ENCODE measurements around the gene GRIK2. TPM values are rescaled to one million over a fixed set of nuclear protein-coding genes. Genes with fewer than 3 reads are reported as not detected.

Gene GRIK2
- total and polyA plus RNA-seq, 2 donors (not counting 3 experiments of a cell fraction or from before 2014, with no cell fraction given): not detected

GRCh38 chr6:101783287-101783686 is 389.8 kb downstream of the GRIK2 start:
- Histone ChIP-seq H3K9me3 (replicated peaks; ENCODE audit: control insufficient read depth, insufficient read depth, low read length) (no peaks in the 10 kb centered on the region), H3K4me2 (ENCODE audit: insufficient read depth, low read length) (no peak overlapping the region), H3K4me3 (replicated peaks in 1 of 3; ENCODE audit: insufficient read depth in 1 of 3, low read depth in 1 of 3, low read length in 3 of 3) (no peak overlapping the region), H3K9ac (replicated peaks; ENCODE audit: extremely low read depth, insufficient read depth, low read length) (no peak overlapping the region), H3K9me1 (replicated peaks; ENCODE audit: control insufficient read depth, extremely low read depth, insufficient read depth, low read length) (no peaks in the 10 kb centered on the region), H3K36me3 (ENCODE audit: control insufficient read depth in 2 of 2, extremely low read depth in 1 of 2, insufficient read depth in 2 of 2, low read length in 2 of 2) (no peaks in the 10 kb centered on the region), H4K20me1 (replicated peaks; ENCODE audit: control insufficient read depth, extremely low read depth, insufficient read depth, low read length) (no peaks in the 10 kb centered on the region), H3K27ac (ENCODE audit: insufficient read depth, low read depth, low read length) (no peak overlapping the region), H3K4me1 (ENCODE audit: control insufficient read depth, extremely low read depth, insufficient read depth, low read length) (no peaks in the 10 kb centered on the region), H3K27me3 (ENCODE audit: control insufficient read depth in 2 of 2, insufficient read depth in 2 of 2, low read length in 2 of 2) (no peaks in the 10 kb centered on the region), H3K79me2 (ENCODE audit: control insufficient read depth, insufficient read depth, low read length) (no peaks in the 10 kb centered on the region), H2AFZ (ENCODE audit: low read depth, low read length) (no peak overlapping the region)
- FAIRE-seq (no peak), DNase-seq (ENCODE audit: low read depth, low spot score) (no peak)
- dilution Hi-C loops (cut with MboI; ENCODE audit: extremely low pct_ligation_motif_present, low sequenced_read_pairs): no loop called here
- intact Hi-C loops (cut with micrococcal nuclease): no loop called here
- no TSS peak for BruUV-seq (replicated peaks)
- ChIA-PET CTCF (no interaction called here), POLR2A (no interaction called here)
- TF ChIP-seq, protein P1, sequence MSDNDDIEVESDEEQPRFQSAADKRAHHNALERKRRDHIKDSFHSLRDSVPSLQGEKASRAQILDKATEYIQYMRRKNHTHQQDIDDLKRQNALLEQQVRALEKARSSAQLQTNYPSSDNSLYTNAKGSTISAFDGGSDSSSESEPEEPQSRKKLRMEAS (IDR thresholded peaks at IDR 0.05; ENCODE audit: insufficient read depth, insufficient read length): no peak
- no peak for TF ChIP-seq FOS (IDR thresholded peaks at IDR 0.05; ENCODE audit: borderline replicate concordance, insufficient read depth, low read length)
- no peak for TF ChIP-seq POLR2A (IDR thresholded peaks at IDR 0.05; ENCODE audit: low read depth, low read length)
- no peak for TF ChIP-seq MYC (IDR thresholded peaks at IDR 0.05; ENCODE audit: low read depth, low read length)
- no peak for TF ChIP-seq JUN (IDR thresholded peaks at IDR 0.05; ENCODE audit: borderline replicate concordance, insufficient read depth, insufficient read length, low read depth)
- no peak for TF ChIP-seq POLR2AphosphoS5 (IDR thresholded peaks at IDR 0.05; ENCODE audit: insufficient read depth, low read depth, low read length)

DNA sequence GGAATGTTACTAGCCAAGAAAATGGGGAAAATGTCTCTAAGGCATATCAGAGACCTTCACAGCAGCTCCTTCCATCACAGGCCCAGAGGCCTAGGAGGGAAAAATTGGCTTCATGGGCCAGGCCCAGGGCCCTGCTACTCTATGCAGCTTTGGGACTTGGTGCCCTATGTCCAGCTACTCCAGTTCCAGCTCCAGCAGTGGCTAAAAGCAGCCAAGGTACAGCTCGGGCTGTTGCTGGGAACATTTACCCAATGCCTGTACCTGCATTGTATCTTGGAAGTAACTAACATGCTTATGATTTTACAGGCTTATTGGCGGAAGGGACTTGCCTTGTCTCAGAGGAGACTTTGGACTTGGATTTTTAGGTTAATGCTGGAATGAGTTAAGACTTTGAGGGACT is 390.6 kb downstream of the GRIK2 start:
- no peak overlapping the region for H3K4me3 ChIP-seq (replicated peaks in 1 of 3; ENCODE audit: insufficient read depth in 1 of 3, low read depth in 1 of 3, low read length in 3 of 3)
- H4K20me1 ChIP-seq (replicated peaks; ENCODE audit: control insufficient read depth, extremely low read depth, insufficient read depth, low read length): no peaks in the 10 kb centered on the region
- no peaks in the 10 kb centered on the region for H3K27me3 ChIP-seq (ENCODE audit: control insufficient read depth in 2 of 2, insufficient read depth in 2 of 2, low read length in 2 of 2)
- H3K36me3 ChIP-seq (ENCODE audit: control insufficient read depth in 2 of 2, extremely low read depth in 1 of 2, insufficient read depth in 2 of 2, low read length in 2 of 2): no peaks in the 10 kb centered on the region
- no peaks in the 10 kb centered on the region for H3K4me1 ChIP-seq (ENCODE audit: control insufficient read depth, extremely low read depth, insufficient read depth, low read length)
- H3K4me2 ChIP-seq (ENCODE audit: insufficient read depth, low read length): no peak overlapping the region
- no peaks in the 10 kb centered on the region for H3K9me3 ChIP-seq (replicated peaks; ENCODE audit: control insufficient read depth, insufficient read depth, low read length)
- CTCF ChIA-PET: no interaction called here
- TF ChIP-seq, protein P1 (IDR thresholded peaks at IDR 0.05; ENCODE audit: insufficient read depth, insufficient read length): no peak
- TF ChIP-seq JUN (IDR thresholded peaks at IDR 0.05; ENCODE audit: borderline replicate concordance, insufficient read depth, insufficient read length, low read depth) (no peak), EZH2 (IDR thresholded peaks at IDR 0.05; ENCODE audit: borderline replicate concordance, low read depth, low read length, severe bottlenecking) (no peak), POLR2A (IDR thresholded peaks at IDR 0.05; ENCODE audit: low read depth, low read length) (no peak), MYC (IDR thresholded peaks at IDR 0.05; ENCODE audit: low read depth, low read length) (no peak), GATA2 (IDR thresholded peaks at IDR 0.05; ENCODE audit: insufficient read depth, insufficient read length, low read depth, low read length) (no peak), POLR2AphosphoS5 (IDR thresholded peaks at IDR 0.05; ENCODE audit: insufficient read depth, low read depth, low read length) (no peak), FOS (IDR thresholded peaks at IDR 0.05; ENCODE audit: borderline replicate concordance, insufficient read depth, low read length) (no peak), CTCF (IDR thresholded peaks at IDR 0.05; ENCODE audit: extremely low read depth in 1 of 2, insufficient read depth in 1 of 2, low read depth in 1 of 2, low read length in 2 of 2) (no peak)
- intact Hi-C loops (cut with micrococcal nuclease) (no loop called here), dilution Hi-C loops (cut with MboI; ENCODE audit: extremely low pct_ligation_motif_present, low sequenced_read_pairs) (no loop called here)
- DNase-seq (ENCODE audit: low read depth, low spot score) (no peak), FAIRE-seq (no peak)
- H3K27ac ChIP-seq (ENCODE audit: insufficient read depth, low read depth, low read length): no peak overlapping the region
- H3K9me1 ChIP-seq (replicated peaks; ENCODE audit: control insufficient read depth, extremely low read depth, insufficient read depth, low read length): no peaks in the 10 kb centered on the region
- no TSS peak for BruUV-seq (replicated peaks)
- POLR2A ChIA-PET: no interaction called here
- no peaks in the 10 kb centered on the region for H3K79me2 ChIP-seq (ENCODE audit: control insufficient read depth, insufficient read depth, low read length)
- H2AFZ ChIP-seq (ENCODE audit: low read depth, low read length): no peak overlapping the region
- no peak overlapping the region for H3K9ac ChIP-seq (replicated peaks; ENCODE audit: extremely low read depth, insufficient read depth, low read length)

All from endothelial cell of umbilical vein (primary cell).